HG03520 (cell line): ENCODE results near the gene PRPF19.

ENCODE experiments used
- ATAC-seq: cut with Tn5 transposase; IDR thresholded peaks from one replicate; pipeline ENCODE4 v1.9.1; 2021; ENCODE audit warnings: mild to moderate bottlenecking, moderate library complexity; ENCODE audit not compliant: unreplicated experiment

PRPF19 gene

GRCh38 chr11:60938500-60938899 is 32.1 kb upstream of the PRPF19 start:
- no peak for ATAC-seq

DNA sequence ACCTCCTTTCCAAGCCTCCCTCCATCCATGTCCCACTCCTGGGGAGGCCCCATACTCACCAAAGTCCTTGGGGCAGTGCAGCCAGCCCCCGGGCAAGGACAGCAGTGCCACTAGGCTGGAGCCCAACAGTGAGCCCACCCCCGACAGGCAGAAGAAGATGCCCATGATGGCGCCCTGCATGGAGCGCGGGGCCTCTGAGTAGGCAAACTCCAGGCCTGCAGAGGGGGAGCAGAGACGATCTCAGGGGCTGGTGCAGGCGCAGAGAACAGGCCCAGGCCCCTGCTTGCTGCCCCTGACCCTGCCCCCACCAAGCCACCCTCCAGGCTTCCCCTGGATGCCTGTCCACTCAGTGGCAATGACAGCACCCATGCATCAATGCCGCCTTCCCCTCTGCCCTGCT is 31.4 kb upstream of the PRPF19 start:
- ATAC-seq, result no peak

DNA sequence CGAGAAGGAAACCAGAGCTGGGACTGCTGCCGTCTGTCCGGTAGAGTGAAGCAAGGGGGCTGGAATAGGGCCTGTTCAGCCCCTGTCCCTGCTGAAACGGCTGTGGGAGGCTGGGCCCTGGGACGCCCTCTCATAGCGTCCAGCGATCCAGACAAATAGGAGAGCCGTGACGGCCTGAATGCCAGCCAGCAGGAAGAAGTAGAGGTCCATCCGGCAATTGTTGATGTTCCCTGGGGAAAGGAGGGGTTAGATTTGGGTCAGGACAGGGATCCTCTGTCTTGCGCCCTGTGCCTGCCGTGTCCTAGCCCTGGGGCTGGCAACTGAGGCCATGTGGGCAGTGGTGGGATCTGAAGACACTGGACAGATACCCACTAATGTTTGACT is 30.8 kb upstream of the PRPF19 start:
- ATAC-seq, result no peak

DNA sequence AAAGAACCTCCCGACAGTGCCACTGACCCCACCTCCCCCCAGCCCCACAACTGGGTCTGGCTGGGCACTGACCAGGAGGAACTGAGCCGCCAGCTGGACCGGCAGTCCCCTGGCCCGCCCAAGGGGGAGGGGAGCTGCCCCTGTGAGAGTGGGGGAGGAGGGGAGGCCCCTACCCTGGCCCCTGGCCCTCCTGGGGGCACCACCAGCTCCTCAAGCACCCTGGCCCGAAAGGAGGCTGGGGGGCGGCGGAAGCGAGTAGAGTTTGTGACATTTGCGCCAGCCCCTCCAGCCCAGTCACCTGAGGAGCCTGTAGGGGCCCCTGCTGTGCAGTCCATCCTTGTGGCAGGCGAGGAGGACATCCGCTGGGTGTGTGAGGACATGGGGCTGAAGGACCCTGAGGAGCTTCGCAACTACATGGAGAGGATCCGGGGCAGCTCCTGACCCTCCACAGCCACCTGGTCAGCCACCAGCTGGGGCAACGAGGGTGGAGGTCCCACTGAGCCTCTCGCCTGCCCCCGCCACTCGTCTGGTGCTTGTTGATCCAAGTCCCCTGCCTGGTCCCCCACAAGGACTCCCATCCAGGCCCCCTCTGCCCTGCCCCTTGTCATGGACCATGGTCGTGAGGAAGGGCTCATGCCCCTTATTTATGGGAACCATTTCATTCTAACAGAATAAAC is 30.2 kb upstream of the PRPF19 start:
- ATAC-seq, result no peak

GRCh38 chr11:60935676-60936442 is 29.5 kb upstream of the PRPF19 start:
- ATAC-seq, result no peak

GRCh38 chr11:60934790-60935605 is 28.6 kb upstream of the PRPF19 start:
- ATAC-seq, result no peak

DNA sequence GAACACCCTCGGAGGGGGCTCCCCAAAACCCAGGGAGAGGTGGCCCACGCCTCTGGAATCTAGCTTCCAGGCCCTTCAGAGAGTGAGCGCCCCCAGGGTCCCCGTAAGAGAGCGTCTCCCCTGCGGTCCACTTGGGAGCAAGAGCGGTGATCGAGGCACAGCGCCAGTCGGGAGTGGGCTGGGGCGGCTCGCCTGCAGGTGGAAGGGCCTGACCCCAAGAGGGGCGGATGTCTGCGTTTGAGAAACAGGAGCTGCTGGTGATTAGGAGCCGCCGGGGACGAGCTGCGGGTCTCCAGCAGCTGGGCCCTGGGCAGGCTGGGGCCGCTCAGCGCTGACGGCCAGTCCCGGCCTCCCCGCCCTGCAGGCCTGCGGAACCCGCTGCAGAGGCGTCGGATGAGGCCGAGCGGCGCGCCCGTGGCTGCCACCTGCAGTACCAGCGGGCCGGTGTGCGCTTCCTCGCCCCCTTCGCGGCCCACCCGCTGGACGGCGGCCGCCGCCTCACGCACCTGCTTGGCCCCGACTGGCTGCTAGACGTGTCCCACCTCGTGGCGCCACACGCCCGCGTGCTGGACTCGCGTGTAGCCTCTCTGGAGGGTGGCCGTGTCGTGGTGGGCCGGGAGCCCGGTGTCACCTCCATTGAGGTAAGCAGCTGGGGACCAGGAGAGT is 27.9 kb upstream of the PRPF19 start:
- no peak for ATAC-seq

GRCh38 chr11:60933416-60934123 is 27.2 kb upstream of the PRPF19 start:
- ATAC-seq, result no peak

GRCh38 chr11:60932605-60933356 is 26.4 kb upstream of the PRPF19 start:
- ATAC-seq, result no peak

GRCh38 chr11:60931917-60932316 is 25.5 kb upstream of the PRPF19 start:
- ATAC-seq, result no peak

DNA sequence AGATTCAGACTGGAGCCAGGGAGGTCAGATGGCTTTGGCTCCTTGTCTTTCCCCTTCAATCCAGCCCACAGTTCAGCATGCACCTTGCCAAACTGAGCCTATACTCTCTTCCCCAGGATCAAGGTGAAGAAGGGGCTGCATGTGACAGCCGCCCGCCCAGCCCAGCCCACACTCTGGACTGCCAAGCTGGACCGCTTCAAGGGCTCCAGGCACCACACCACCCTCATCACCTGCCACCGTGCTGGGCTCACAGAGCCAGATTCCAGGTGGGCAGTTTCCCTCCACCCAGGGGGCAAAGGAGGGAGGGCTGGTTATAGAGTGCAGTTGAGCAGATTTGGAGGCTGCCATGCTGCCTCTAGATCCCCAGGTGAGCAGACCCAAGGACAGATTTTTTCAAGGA is 24.0 kb upstream of the PRPF19 start:
- ATAC-seq, result no peak

- ATAC-seq, result no peak
These were observed 23.4 kb upstream of the PRPF19 start for GRCh38 chr11:60929764-60930163.

- no peak for ATAC-seq
These were observed 22.2 kb upstream of the PRPF19 start for GRCh38 chr11:60928563-60929001.

GRCh38 chr11:60927600-60927999 is 21.2 kb upstream of the PRPF19 start:
- no peak for ATAC-seq

GRCh38 chr11:60927061-60927592 is 20.7 kb upstream of the PRPF19 start:
- ATAC-seq, result no peak

DNA sequence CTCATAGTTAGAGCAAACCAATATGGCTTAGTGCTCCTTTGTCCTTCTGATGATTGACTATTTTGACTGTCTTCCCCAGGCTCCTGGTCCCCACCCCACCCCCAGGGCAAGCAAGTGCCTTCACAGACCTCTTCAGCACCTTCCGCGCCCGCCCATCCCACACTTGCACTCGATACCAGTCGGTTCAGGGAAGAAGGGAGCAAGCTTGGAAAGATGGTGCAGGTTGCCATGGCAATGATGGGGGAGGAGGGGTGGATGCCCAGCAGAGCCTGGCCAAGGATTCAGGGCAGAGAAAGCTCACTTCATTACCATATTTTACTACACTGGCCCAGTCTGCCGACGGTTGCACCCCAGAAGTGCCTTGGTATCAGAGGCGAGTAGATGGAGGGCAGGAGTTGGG is 20.1 kb upstream of the PRPF19 start:
- no peak for ATAC-seq

- no peak for ATAC-seq
These were observed 19.5 kb upstream of the PRPF19 start for GRCh38 chr11:60925868-60926267.

- no peak for ATAC-seq
These were observed 18.8 kb upstream of the PRPF19 start for GRCh38 chr11:60924906-60925853.
